PC-9 (cell line): ENCODE measurements around the gene STK32A.

Experiments used
- EZH2 ChIP-seq: fragments of 200-600 bp; sonication (generic); IDR thresholded peaks from 2 replicates; pipeline ENCODE4 v1.8.0; 2017; ENCODE audit warnings: antibody characterized with exemption, low read depth
- TF ChIP-seq, protein P1 (sequence below): fragments of 200-600 bp; sonication (generic); conservative IDR thresholded peaks from 2 replicates; pipeline ENCODE4 v1.6.1; 2017; ENCODE audit warnings: mixed run types, antibody characterized with exemption, mild to moderate bottlenecking, moderate library complexity

- TF ChIP-seq, protein P1, sequence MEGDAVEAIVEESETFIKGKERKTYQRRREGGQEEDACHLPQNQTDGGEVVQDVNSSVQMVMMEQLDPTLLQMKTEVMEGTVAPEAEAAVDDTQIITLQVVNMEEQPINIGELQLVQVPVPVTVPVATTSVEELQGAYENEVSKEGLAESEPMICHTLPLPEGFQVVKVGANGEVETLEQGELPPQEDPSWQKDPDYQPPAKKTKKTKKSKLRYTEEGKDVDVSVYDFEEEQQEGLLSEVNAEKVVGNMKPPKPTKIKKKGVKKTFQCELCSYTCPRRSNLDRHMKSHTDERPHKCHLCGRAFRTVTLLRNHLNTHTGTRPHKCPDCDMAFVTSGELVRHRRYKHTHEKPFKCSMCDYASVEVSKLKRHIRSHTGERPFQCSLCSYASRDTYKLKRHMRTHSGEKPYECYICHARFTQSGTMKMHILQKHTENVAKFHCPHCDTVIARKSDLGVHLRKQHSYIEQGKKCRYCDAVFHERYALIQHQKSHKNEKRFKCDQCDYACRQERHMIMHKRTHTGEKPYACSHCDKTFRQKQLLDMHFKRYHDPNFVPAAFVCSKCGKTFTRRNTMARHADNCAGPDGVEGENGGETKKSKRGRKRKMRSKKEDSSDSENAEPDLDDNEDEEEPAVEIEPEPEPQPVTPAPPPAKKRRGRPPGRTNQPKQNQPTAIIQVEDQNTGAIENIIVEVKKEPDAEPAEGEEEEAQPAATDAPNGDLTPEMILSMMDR: no peak
- no peak for TF ChIP-seq EZH2
These were observed 8.9 kb upstream of the STK32A start for GRCh38 chr5:147225938-147226337.
